Kidney (tissue), 14 donors: ENCODE results near the gene DEAF1. TPM values are rescaled to one million over a fixed set of nuclear protein-coding genes. Genes with fewer than 3 reads are reported as not detected.

Experiments used
- DNase-seq, 5 donors: peaks; one replicate each; pipeline ENCODE4 v3.0.0-alpha.2; 2013 to 2020
- FAIRE-seq: peaks from 2 replicates; lab custom pipeline; 2012; peaks lifted over from hg19 to GRCh38; lab: Jason Lieb, UNC
- H3K27ac ChIP-seq, 2 donors: one replicate each; pipeline ENCODE4 v1.7.0; 2013; ENCODE audit warnings: low read depth in 2 of 2, low read length in 2 of 2, inconsistent platforms in 1 of 2
- H3K27me3 ChIP-seq: one replicate; pipeline ENCODE4 v1.7.1; 2013; ENCODE audit warnings: low read length, inconsistent platforms; ENCODE audit not compliant: control insufficient read depth, insufficient read depth
- H3K36me3 ChIP-seq, 3 donors: one replicate each; pipeline versions ENCODE4 v1.7.0 to v1.7.1; 2013; ENCODE audit warnings: low read length in 3 of 3, control low read depth in 1 of 3, inconsistent platforms in 1 of 3; ENCODE audit not compliant: insufficient read depth in 3 of 3, control insufficient read depth in 2 of 3
- H3K4me1 ChIP-seq, 3 donors: one replicate each; pipeline versions ENCODE4 v1.7.0 to v1.7.1; 2013; ENCODE audit warnings: low read length in 3 of 3, inconsistent platforms in 1 of 3, low read depth in 1 of 3; ENCODE audit not compliant: control insufficient read depth in 2 of 3, insufficient read depth in 2 of 3
- H3K4me3 ChIP-seq, 3 donors: one replicate each; pipeline versions ENCODE4 v1.7.0 to v1.8.1; 2013; ENCODE audit warnings: low read length in 3 of 3, control low read depth in 1 of 3, inconsistent platforms in 1 of 3
- H3K9ac ChIP-seq, 3 donors: one replicate each; pipeline versions ENCODE4 v1.7.0 to v1.7.1; 2013; ENCODE audit warnings: low read length in 3 of 3, control low read depth in 1 of 3, inconsistent platforms in 1 of 3
- H3K9me3 ChIP-seq, 3 donors: one replicate each; pipeline versions ENCODE4 v1.7.0 to v1.7.1; 2013; ENCODE audit warnings: low read length in 3 of 3, control low read depth in 1 of 3, inconsistent platforms in 1 of 3; ENCODE audit not compliant: control insufficient read depth in 2 of 3, insufficient read depth in 1 of 3
- CTCF ChIP-seq: IDR thresholded peaks from 3 replicates; pipeline ENCODE4 v1.5.1; 2012; ENCODE audit warnings: mild to moderate bottlenecking, moderate library complexity, borderline replicate concordance; ENCODE audit not compliant: insufficient read depth; ENCODE audit errors: extremely low read depth
- intact Hi-C: fragments of 100-400 bp; cut with DNase I; formaldehyde crosslinking; loops from one replicate; pipeline ENCODE4 v1.11.1; 2022
- polyA plus RNA-seq: library from polyadenylated mRNA; stranded (reverse); fragments of 350-450 nt; fragmentation: Illumina TruSeq; extraction: RNeasy Lipid Tissue Mini Kit (QIAGEN cat#74804); gene quantifications from one replicate; pipeline ENCODE4 v1.2.3, GENCODE V29; 2014; ENCODE audit warnings: low read depth, low replicate concordance; ENCODE audit not compliant: insufficient read depth
- total RNA-seq: library from RNA; stranded (reverse); fragmentation: NEBNext Ultra II Directional; extraction: Animal tissue kit (Norgen Biotek cat#: 25700); gene quantifications from one replicate; pipeline ENCODE4 v1.2.1, GENCODE V29; 2021
- donor health status: control.
- donor health status: control.
- donor health status: control.
- donor health status: control.
- donor health status: control.
- donor health status: DM: yes; HTN: yes; CAD: no.
- donor health status: Normal renal cell carcinoma (clear cell type).

The DEAF1 gene
- total and polyA plus RNA-seq, 2 donors from 2014 or later = 30.2 to 54.5 TPM

GRCh38 chr11:624705-625635 lies 70.1 kb downstream of the DEAF1 start, which contains the start of gene CDHR5:
Gene CDHR5, minus strand, starts transcription at chr11:624955. Its CDS starts 53 bp downstream, at chr11:624902.
- peaks cover 4% of the 10 kb centered on the region for H3K27me3 ChIP-seq
- H3K9me3 ChIP-seq = no peaks in the 10 kb centered on the region
- no peaks in the 10 kb centered on the region for H3K36me3 ChIP-seq
- no peaks in the 10 kb centered on the region for H3K4me1 ChIP-seq
- H3K27ac ChIP-seq = no peak within 1 kb of the TSS
- intact Hi-C loops = no loop called here
- H3K4me3 ChIP-seq = peak within 1 kb of the TSS in 2 of 3 donors; percentile 49 to 61
- FAIRE-seq (no peak), DNase-seq (peak in 4 of 5 donors; percentile 45 to 75 (median 67))
- no peak for TF ChIP-seq CTCF
- H3K9ac ChIP-seq = peak within 1 kb of the TSS in 1 of 3 donors; percentile 46

- no peak overlapping the region for H3K27ac ChIP-seq
- H3K4me1 ChIP-seq = no peaks in the 10 kb centered on the region
- peak overlapping the region in 2 of 3 donors; percentile 49 to 61 for H3K4me3 ChIP-seq
- H3K36me3 ChIP-seq = no peaks in the 10 kb centered on the region
- FAIRE-seq (no peak), DNase-seq (peak in 2 of 5 donors; percentile 70 to 79)
- H3K9ac ChIP-seq = peak overlapping the region in 1 of 3 donors; percentile 46
- H3K27me3 ChIP-seq = peaks cover 4% of the 10 kb centered on the region
- TF ChIP-seq CTCF = no peak
- no peaks in the 10 kb centered on the region for H3K9me3 ChIP-seq
- intact Hi-C loops = no loop called here
These were observed 70.9 kb downstream of the DEAF1 start for GRCh38 chr11:623999-624704.

GRCh38 chr11:623349-623869 lies 71.6 kb downstream of the DEAF1 start:
- Histone ChIP-seq H3K4me3 (no peak overlapping the region), H3K27ac (no peak overlapping the region), H3K4me1 (no peaks in the 10 kb centered on the region), H3K9me3 (no peaks in the 10 kb centered on the region), H3K36me3 (no peaks in the 10 kb centered on the region), H3K9ac (no peak overlapping the region), H3K27me3 (peaks cover 3% of the 10 kb centered on the region)
- intact Hi-C loops = no loop called here
- FAIRE-seq (no peak), DNase-seq (no peak)
- no peak for TF ChIP-seq CTCF
